Right forelimb (tissue), 1 donor: ENCODE data around the gene PIMREG.

ENCODE experiments used
- DNase-seq: peaks from one replicate; pipeline ENCODE4 v3.0.0-alpha.2; 2018

PIMREG gene

DNA sequence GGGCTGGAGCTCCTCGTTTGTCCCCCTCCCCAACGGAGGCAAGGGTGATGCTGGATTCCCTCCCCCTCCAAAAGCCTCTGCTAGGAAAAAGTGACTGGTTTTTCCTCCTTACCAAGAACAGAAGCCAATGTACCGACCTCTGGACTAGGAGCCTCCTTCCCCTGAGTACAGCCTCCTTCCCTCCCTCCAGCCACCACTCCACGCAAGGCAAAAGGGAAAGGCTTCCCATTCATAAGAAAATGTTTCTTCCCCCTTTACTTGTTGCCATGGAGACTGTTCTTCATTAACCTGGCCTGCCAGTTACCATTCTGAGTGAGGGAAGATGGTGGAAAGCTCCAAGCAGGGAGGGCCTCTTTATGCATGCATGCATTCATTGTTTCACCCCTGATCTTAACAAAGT, 4.3 kb upstream of the PIMREG start:
- no peak for DNase-seq

DNA sequence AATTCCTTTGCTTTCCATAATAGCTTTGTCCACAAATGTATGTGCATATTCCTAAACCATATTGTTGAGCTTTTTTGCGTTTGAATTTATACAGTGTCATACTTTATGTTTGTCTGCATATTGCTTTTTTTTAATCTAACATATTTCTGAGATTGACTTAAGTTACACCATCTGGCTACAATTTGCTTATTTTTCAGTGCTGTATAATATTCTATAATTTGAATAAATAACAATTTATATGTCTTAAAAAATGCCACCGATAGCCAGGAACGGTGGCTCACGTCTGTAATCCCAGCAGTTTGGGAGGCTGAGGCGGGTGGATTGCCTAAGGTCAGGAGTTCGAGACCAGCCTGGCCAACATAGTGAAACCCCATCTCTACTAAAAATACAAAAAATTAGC, 1.5 kb upstream of the PIMREG start:
- no peak for DNase-seq

DNA sequence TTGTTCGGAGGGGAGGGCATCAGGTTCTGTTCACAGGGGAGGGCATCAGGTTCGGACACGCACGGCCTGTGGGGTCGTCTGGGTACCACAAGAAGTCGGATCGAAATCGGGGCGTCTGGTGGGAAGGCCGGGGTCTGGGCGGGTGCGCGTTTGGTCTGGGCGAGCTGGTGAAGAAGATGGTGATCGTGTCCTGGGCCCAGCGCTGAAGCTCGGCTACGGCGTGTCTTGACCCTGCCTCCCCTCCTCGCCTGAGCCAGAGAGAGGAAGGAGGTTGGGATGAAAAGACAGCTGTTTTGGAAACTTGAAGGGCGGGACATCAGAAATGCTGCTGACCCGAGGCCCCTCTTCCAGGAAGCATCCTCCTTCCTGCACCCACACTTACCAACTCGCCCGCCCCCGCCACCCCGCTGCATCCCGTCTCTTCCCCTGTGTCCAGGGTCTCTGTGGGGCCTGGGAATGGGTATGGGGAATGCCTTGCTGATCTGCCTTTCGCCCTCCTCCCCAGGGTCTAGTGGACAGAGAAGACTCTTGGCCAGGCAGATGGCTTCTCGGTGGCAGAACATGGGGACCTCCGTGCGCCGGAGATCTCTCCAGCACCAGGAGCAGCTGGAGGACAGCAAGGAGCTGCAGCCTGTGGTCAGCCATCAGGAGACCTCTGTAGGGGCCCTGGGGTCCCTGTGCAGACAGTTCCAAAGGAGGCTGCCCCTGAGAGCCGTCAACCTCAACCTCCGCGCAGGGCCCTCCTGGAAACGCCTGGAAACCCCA, 498 bp downstream of the PIMREG start:
- no peak for DNase-seq

DNA sequence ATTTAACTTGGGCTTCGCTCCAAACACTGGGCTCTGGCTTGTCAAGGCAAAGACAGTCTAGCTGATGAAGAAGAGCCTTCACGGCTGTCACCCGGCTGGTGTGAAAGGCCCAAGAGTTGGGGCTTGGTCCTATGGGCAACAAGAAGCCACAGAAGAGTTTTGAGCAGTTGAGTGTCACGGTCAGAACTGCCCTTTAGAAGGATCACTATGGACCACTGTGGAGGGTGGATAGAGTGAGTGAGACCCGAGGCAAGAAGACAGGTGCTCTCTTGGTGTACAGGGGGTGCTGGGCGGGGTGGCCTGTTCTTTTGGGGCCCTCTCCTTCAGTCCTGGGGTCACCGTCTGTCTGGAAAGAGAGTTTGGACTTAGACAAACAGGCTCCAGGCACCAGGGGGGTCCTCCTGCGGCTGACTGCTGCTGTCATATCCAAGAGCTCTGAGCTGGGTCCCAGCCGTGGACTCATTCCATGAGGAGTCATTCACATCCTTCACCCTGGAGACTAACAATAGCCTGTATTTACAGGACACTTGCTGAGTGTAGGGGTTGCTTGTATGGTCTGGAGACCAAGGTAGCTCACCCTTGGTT, 2.4 kb downstream of the PIMREG start:
- DNase-seq: no peak

DNA sequence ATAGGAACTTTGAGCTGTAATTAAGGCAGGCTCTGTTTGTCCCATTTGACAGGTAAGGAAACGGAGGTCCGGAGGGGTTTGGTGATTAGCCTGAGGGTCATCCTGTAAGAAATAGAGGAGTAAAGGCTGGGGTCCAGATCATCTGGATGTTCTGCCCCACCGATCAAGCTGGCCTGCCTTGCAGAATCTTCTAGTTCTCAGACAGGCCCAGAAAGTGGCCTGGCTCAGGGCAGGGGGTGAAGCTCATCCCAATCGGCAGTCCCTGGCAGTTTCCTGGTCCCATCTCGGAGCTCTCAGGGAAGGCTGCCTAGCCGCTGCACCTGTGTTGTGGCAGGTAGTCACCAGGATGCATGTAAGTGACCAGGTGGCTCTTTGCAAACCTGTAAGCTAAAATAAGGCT, 4.2 kb downstream of the PIMREG start:
- DNase-seq: no peak

DNA sequence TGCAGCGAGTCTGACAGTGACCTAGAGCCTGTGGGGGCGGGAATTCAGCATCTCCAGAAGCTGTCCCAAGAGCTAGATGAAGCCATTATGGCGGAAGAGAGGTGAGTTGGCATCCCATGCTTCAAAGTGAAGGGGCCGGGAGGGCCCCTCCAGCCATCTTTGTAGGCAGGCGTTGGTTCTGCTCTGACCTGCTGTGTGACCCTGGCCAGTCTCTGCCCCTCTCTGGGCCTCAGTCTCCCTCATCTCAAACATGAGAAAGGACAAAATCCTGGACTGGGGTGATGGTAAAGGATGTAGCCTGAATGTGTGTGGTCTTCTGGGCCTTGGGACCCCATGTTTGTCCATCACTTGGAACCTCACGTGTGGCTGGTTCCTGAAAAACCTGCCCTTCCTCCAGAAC, 5.1 kb downstream of the PIMREG start:
- DNase-seq: no peak

DNA sequence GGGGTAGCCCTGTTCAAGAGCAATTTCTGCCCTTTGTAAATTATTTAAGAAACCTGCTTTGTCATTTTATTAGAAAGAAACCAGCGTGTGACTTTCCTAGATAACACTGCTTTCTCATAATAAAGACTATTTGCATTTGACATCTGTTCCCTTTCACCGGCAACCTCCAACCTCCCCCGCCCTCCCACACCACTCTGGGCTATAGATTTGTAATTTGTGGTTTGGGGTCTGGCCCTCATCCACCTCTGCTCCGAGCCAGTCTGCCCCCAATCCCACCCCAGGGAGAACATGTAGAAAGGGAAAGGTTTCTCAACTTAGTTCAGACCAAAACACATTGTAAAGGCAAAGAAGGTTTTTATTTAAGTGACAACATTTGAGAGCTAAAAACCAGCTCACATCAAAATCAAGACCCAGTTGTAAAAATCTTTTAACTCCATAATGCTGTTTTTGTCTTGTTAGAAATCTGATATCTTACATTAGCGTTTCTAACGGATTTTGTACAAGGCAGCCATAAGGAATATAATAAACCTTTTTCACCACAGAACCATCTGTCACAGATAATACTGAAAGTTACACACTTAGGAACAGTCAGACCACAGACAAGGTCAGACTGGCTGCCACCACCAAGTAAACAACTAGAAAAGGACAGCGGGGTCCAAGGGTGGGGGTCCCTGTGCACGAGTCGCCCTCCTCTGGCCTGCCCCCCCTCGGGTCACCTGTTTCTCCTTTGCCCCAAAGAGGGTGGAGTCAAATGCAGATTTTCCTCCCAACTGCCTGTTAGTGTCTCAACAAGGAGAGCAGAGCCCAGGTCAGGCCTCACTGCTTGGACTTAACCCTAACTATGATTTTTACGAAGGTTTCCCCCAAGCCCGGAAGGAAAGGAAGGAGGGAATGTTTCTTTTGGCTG, 6.9 kb downstream of the PIMREG start:
- no peak for DNase-seq

DNA sequence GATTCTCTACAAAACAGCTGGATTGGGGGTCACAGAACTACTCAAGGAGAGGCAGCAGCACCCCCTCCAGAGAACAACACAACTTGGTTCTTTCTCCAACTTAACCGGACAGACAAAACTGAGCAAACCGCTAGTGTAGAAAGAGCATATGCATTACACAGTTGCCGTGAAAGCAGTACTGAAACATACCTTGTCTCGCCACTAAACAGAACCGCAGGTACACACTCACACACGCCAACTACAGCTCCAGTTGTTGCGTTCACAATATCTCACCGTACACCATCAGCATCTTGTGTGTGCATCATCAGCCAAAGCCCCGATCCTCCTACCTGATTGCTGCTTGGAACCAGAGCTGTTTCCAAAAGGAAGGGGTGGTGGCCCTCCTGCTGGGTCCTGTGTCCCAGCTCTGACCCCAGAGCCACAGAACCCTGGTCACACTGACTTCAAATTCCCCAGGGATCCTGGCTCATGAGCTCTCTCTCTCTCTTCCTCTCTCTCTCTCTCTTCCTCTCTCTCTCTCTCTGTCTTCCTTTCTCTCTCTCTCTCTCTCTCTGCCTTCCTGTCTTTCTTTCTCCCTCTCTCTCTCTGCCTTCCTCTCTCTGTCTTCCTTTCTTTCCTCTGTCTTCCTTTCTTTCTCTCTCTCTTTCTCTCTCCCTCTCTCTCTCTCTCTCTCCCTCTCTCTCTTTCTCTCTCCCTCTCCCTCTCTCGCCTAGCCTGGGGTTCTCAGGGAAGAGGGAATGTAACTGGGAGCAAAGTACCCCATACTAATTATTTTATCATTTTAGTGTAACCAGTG, 8.4 kb downstream of the PIMREG start:
- no peak for DNase-seq

DNA sequence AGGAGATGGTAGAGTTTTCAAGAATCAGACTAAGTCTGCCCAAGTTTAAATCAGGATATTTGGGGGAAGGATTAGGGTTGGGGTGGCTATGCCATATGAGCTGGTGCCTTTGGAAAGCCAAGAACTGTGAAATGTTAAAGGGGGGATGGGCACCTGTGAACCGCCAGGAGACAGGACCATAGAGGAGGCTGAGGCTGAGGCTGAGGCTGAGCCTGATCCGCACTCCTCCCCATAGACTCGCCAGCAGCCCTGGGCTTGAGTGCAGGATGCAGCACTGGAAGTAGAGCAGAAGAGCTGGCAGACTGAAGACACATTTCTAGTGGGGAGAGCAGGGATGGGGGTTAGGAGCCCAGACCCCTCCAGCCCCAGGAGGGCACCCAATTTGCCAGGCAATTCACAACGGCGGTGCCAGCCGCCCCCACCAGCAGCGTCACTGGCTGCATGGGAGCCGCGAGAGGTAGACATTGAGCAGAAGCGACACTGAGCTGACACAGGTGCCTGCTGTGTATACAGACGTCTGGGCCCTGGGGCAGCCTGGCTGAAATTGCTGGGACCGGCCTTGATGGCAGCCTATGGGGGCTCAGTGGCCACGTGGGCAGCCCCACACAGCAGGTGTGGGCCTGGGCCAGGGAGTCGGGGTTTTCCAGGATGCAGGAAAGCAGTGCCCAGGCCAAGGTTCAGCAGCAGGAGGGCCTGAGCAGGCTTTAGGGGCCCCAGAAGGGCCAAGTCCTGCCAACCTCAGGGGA, 9.2 kb downstream of the PIMREG start:
- no peak for DNase-seq

DNA sequence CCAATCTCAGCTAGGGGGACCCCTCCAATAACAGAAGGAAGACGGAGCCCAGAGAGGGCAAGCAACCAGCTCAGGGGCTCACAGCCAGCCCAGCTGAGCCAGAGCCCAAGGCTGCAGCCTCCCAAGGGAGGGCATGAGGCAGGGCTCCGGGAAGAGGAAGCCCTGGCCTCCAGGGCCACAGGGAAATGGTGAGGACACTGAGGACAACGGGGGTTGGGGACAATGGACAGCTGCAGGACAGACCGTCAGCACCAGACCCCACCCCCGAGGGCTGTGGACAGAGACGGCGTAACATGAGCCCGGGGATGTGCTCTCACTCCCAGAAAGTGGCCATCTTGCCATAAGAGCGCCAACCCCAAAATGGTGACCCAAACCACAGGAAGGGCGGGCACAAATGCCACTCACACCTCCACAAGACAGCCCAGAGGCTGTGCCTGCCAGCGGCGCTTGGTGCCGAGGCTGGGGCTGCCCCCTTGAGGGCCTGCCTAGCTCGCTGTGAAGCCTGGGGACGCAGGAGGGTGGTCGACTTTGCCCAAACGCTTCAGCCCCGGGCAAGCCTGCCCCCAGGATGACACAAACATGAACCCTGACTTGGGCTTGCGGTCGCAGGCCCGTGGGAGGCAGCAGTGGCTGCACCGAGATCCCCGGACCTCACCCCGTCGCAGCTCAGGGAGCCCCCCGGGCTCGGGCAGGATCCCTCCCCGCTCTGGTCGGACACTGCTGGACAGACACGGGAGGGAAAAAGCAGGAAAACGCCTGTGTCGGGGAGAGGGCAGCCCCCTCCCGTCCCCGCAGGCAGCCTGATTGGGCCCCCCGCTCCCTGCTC, 10.5 kb downstream of the PIMREG start:
- DNase-seq: no peak

DNA sequence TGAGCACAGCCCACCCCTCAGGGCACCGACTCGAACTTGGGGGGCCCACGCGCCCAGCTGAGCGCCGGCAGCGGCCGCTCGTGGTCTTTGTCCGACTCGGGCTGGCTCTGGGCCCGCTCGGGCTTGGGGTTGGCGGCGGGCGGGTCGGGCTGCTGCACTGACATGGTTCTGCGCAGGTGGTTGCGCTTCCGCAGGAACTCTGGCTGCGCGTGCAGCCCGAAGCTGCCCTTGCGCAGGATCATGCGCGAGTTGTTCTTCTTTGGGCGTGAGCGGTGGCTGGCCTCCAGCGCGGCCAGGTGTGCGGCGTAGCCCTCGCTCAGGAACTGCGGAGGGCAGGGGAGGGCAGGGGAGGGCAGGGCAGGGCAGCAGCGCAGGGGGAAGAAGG, 11.1 kb downstream of the PIMREG start:
- peak; percentile 60 for DNase-seq

DNA sequence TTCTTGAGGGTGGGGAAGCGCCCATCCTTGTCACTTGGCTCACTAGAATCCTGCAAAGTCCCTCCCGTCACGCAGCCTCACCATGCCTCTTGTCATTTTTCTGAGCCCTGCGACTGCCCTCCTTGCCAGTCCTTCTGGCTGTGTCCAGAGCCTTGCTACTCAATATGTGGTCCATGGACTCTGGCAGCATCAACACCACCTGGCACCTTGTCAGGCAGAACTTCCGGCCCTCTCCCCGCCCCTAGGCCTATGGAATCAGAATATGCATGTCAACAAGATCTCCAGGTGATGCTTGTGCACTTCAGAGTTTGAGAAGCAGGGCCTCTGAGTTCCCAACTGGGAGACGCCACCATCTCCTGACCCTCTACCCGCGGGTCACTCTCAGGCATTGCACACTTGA, 12.1 kb downstream of the PIMREG start:
- no peak for DNase-seq

DNA sequence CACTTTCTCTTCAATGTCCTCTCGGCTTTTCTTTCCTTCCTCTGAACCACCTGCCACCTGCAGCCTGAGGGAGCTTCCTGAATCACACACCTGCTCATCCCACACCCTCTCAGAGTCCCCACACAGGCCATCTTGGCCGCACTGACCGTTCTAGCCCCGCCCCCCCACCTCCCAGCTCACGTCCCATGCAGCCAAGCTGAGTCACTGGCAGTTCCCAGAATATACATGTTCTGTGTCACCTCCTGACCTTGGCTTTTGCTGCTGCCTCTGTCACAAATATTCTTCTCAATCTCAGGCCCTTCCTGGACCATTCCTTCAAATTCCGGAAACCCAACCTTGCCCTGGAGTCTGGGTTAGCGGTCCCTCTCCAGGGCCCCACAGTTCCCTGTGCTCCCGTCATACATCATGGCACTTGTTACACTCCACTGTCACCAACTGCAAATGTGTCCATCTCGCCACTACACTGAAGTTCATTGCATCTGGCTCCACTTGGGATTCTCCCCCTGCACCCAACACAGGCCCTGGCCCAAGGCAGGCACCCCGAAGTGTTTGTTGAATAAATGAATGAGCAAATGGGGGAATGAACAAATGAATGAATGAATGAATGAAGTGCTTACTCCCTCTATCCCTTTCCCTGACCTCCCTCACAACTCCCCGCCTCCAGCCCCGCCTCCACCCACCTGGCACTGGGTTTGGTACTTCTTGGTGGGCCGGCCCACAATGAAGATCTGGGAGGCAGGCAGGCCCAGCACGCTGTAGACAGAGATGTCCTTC, 12.8 kb downstream of the PIMREG start:
- DNase-seq: no peak

DNA sequence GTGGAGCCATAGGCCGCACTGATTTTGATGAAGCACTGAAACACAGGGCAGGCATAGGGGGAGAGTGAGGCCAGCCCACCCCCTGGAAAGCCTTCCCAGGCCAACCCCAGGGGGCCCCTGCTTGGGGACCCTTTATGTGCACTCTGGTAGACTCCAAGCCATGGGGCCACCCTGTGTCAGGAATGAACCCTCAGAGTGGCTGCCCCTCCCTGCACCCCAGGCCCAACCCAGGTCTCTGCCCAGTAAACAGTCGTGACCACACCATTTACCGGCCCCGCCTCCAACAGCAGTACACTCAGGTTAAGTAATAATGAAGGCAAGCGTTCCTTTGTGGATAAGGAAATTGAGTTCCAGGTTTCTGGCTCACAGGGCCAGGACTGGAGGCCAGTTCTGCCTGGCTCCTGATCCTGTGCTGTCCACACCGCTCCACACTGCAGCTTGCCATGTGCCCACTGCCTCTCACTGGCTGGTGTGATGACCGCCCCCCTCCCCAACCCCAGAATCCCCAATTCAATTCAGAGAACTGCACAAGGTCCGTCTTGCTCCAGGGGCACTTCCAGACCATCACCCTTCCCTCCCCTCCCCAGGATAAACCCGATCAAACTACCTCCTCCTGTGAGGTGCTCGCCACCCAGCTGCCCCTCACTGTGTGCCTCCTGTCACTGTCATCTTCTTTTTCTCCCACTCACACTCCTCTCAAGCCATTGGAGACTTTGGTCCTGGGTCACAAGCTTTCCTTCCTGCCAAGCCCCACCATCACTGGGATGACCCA, 13.6 kb downstream of the PIMREG start:
- no peak for DNase-seq

DNA sequence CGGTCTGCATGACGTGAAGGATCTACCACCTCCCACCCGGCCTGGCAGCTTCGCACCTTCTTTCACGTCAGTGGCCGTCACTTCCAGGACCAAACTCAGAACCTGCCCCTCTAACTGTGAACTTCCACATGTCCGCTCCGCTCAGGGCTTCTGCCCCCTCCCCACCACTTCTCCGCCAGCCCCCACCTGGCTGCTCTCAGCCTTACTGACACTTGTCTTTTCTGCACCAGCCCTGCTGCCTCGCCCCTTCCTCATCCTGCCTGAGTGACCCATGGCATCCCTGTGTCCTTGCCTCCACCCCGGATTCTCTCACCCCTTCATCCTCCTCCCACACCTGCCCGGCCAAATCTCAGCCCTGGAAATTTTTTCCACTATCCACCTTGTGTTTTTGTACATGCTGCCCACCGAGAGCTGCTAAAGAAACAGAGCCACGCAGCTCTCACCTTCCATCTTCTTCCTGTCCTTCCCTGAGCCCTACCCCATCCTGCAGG, 14.2 kb downstream of the PIMREG start:
- DNase-seq: no peak

DNA sequence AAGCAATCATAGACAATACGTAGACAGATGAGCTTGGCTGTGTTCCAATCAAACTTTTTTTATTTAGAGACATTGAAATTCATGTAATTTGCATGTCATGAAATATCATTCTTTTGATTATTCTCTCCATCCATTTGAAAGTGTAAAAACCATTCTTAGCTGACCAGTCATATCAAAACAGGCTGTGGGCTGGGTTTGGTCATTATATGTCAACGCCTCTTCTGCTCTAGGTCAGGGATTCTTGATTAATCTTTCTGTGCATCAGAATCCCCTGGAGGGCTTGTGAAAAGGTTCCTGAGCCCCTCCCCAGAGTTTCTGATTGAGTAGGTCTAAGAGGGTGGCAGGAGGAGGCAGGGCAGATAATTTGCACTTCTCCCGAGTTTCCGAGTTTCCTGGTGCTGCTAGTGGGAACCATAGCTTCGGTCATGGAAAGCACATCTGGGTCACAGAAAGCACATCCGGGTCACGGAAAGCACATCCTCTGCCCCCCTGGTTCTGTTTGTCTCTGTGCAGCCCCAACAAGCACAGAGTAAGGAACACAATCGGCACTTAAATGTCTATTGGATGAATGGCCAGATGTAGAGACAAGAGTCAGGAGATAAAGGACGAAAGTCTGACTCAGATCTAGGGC, 16.4 kb downstream of the PIMREG start:
- no peak for DNase-seq

DNA sequence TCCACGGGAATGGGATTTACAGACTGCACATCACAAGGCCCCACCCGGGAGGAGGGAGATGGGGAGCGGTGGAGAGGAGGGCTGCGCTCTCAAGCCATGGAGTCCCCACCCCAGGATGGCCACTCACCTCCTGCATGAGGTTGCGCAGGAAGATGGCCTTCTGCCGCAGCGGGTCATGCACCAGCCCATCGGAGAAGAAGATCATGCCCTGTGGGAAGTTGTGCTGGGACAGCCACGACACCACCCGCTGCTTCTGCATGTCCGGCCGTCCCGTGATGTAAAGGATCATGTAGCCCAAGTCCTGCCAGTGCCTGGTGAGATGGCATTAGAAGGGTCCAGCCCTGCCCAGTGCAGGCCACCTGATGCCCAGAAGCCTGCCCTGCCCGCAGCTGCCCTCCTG, 17.0 kb downstream of the PIMREG start:
- DNase-seq: no peak

DNA sequence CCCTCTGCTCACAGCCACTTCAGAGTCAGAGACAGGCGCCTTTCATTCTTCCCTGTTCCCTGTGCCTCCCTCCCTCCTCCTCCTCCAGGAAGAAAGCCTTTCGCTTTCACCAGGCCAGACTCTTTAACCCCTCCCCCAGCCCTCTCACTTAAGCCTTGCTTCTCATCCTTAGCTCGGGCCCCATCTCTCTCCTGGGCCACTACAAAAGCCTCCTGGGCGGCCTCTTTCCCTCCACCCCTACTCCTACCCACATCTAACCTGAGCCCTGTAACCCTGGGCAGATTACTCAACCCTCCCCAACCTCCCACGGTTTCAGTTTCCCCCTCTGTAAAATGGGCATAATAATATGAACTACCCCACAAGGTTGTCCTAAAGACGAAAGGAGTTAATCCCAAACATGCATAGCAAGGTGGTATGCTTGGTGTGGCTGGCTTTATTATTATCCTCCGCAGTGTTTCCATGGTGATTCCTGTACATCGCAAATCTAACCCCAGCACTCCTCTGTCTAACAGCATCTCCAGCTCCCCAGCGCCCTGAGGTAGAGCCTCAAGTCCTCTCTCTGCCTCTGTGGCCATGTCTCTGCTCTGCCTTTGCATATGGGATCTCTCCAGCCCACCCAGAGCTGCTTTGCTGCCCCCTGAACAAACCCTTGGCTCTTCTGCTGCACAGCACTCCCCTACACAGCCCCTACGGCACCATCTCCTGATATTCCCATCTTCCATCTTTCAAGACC, 17.7 kb downstream of the PIMREG start:
- no peak for DNase-seq
